MM.1S (cell line): ENCODE measurements around the gene DOCK10.
A peak's percentile ranks its signal among the peaks of the same experiment; 100 is the strongest.

Source experiments
- DNase-seq: peaks from one replicate; pipeline ENCODE4 v3.0.0-alpha.2; 2015
- H2AFZ ChIP-seq: fragments of 300-600 bp; sonication (generic); 2 replicates; pipeline ENCODE4 v1.6.0; 2016; ENCODE audit warnings: antibody characterized with exemption, low read length
- H3F3A ChIP-seq: fragments of 300-600 bp; sonication (generic); 2 replicates; pipeline ENCODE4 v1.6.1; 2016; ENCODE audit warnings: mild to moderate bottlenecking, antibody characterized with exemption, low read length, moderate library complexity, mixed read lengths; ENCODE audit not compliant: insufficient read depth
- H3K27ac ChIP-seq: fragments of 300-600 bp; sonication (generic); 2 replicates; pipeline ENCODE4 v1.5.1; 2016; ENCODE audit warnings: mild to moderate bottlenecking, low read length
- H3K27me3 ChIP-seq: fragments of 300-600 bp; sonication (generic); replicated peaks from 2 replicates; pipeline ENCODE4 v1.6.0; 2016; ENCODE audit warnings: low read length; ENCODE audit not compliant: insufficient read depth
- H3K36me3 ChIP-seq: fragments of 300-600 bp; sonication (generic); replicated peaks from 2 replicates; pipeline ENCODE4 v1.6.1; 2016; ENCODE audit warnings: mild to moderate bottlenecking, low read length, mixed read lengths; ENCODE audit not compliant: insufficient read depth
- H3K4me1 ChIP-seq: fragments of 300-600 bp; sonication (generic); 2 replicates; pipeline ENCODE4 v1.6.1; 2016; ENCODE audit warnings: low read length, mixed read lengths
- H3K4me2 ChIP-seq: fragments of 300-600 bp; sonication (generic); 2 replicates; pipeline ENCODE4 v1.6.0; 2016; ENCODE audit warnings: low read depth, low read length
- H3K4me3 ChIP-seq: fragments of 300-600 bp; sonication (generic); 2 replicates; pipeline ENCODE4 v1.5.1; 2016; ENCODE audit warnings: low read length, mixed read lengths
- H3K79me2 ChIP-seq: fragments of 300-600 bp; sonication (generic); 2 replicates; pipeline ENCODE4 v1.6.1; 2016; ENCODE audit warnings: mixed run types, low read length, mixed read lengths
- H3K9ac ChIP-seq: fragments of 300-600 bp; sonication (generic); 2 replicates; pipeline ENCODE4 v1.6.1; 2016; ENCODE audit warnings: low read length, mixed read lengths
- H3K9me2 ChIP-seq: fragments of 300-600 bp; sonication (generic); replicated peaks from 2 replicates; pipeline ENCODE4 v1.6.1; 2016; ENCODE audit warnings: mild to moderate bottlenecking, low read length, mixed read lengths; ENCODE audit not compliant: insufficient read depth
- H3K9me3 ChIP-seq: fragments of 300-600 bp; sonication (generic); replicated peaks from 2 replicates; pipeline ENCODE4 v1.6.1; 2016; ENCODE audit warnings: mild to moderate bottlenecking, low read length, mixed read lengths; ENCODE audit not compliant: insufficient read depth
- H4K20me1 ChIP-seq: fragments of 300-600 bp; sonication (generic); 2 replicates; pipeline ENCODE4 v1.6.1; 2016; ENCODE audit warnings: mild to moderate bottlenecking, low read length, moderate library complexity, mixed read lengths; ENCODE audit not compliant: insufficient read depth
- EZH2 ChIP-seq: fragments of 300-600 bp; sonication (generic); optimal IDR thresholded peaks from 2 replicates; pipeline ENCODE3; 2017; ENCODE audit warnings: low read depth, mild to moderate bottlenecking, antibody characterized with exemption, low read length, mixed read lengths
- EZH2phosphoT487 ChIP-seq: fragments of 300-600 bp; sonication (generic); IDR thresholded peaks from 2 replicates; pipeline ENCODE4 v1.6.1; 2018; ENCODE audit warnings: antibody characterized with exemption, low read length
- TF ChIP-seq, protein P1 (sequence below): fragments of 300-600 bp; sonication (generic); IDR thresholded peaks from 2 replicates; pipeline ENCODE4 v1.5.1; 2016; ENCODE audit warnings: antibody characterized with exemption, low read length, mixed read lengths

DOCK10 gene

DNA sequence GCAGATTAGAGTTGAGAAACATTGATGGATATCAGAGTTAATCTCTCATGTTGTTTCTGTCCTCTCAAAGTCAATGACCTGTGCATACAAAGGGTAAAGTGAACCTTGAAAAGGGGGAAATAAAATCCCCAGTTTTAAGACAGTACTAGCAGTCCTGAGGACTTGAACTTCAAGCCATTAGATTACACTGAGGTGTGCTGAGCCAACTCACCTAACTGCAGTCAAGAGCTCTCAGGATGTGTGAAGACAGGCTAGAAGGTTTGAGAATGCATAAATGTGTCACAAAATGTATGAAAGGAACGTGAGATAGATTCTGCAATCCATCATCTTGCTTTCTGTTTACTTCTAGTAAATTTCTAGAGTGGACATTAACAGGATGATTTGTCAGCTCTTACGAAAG, 35.5 kb downstream of the DOCK10 start:
- Histone ChIP-seq H3K9me3 (no peaks in the 10 kb centered on the region), H3K4me2 (no peak overlapping the region), H3K27me3 (no peaks in the 10 kb centered on the region), H3K4me1 (peaks cover 26% of the 10 kb centered on the region), H3K79me2 (peaks cover 95% of the 10 kb centered on the region), H3K9ac (no peak overlapping the region), H3F3A (no peaks in the 10 kb centered on the region; the same call in 1 of the 2 replicates), H3K27ac (no peak overlapping the region), H3K9me2 (no peaks in the 10 kb centered on the region), H3K4me3 (no peak overlapping the region), H2AFZ (no peak overlapping the region), H4K20me1 (no peaks in the 10 kb centered on the region; the same call in 1 of the 2 replicates), H3K36me3 (no peaks in the 10 kb centered on the region)
- no peak for TF ChIP-seq EZH2phosphoT487
- TF ChIP-seq, protein P1, sequence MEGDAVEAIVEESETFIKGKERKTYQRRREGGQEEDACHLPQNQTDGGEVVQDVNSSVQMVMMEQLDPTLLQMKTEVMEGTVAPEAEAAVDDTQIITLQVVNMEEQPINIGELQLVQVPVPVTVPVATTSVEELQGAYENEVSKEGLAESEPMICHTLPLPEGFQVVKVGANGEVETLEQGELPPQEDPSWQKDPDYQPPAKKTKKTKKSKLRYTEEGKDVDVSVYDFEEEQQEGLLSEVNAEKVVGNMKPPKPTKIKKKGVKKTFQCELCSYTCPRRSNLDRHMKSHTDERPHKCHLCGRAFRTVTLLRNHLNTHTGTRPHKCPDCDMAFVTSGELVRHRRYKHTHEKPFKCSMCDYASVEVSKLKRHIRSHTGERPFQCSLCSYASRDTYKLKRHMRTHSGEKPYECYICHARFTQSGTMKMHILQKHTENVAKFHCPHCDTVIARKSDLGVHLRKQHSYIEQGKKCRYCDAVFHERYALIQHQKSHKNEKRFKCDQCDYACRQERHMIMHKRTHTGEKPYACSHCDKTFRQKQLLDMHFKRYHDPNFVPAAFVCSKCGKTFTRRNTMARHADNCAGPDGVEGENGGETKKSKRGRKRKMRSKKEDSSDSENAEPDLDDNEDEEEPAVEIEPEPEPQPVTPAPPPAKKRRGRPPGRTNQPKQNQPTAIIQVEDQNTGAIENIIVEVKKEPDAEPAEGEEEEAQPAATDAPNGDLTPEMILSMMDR, result no peak
- TF ChIP-seq EZH2, result no peak
- no peak for DNase-seq

DNA sequence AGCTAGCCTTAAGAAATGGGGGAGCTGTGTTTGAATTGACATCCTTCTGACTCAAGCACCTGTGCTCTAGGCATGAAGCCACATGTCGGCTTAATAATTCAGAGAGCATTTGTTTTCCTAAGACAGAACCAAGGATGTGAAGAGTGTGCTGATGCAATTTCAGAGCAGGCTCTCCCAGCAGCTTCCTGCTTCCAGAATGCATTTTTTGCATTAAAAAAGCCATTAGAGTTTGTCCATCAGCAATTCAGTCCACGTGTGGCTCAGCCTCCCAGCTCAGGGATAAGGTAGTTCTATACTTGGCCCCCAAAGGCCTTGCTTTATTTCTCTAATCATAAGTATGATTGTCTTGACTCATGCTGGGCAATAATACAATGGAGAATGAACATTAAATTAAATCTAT, 37.7 kb downstream of the DOCK10 start:
- Histone ChIP-seq H3K4me2 (no peak overlapping the region), H3K9me2 (no peaks in the 10 kb centered on the region), H4K20me1 (no peaks in the 10 kb centered on the region; the same call in 1 of the 2 replicates), H3K27ac (no peak overlapping the region), H3K36me3 (no peaks in the 10 kb centered on the region), H3K4me1 (peaks cover 23% of the 10 kb centered on the region), H3K9me3 (no peaks in the 10 kb centered on the region), H2AFZ (no peak overlapping the region), H3K79me2 (peaks cover 89% of the 10 kb centered on the region), H3K27me3 (no peaks in the 10 kb centered on the region), H3F3A (no peaks in the 10 kb centered on the region; the same call in 1 of the 2 replicates), H3K9ac (no peak overlapping the region), H3K4me3 (no peak overlapping the region)
- TF ChIP-seq, protein P1, result no peak
- no peak for TF ChIP-seq EZH2phosphoT487
- TF ChIP-seq EZH2, result no peak
- DNase-seq, result no peak

DNA sequence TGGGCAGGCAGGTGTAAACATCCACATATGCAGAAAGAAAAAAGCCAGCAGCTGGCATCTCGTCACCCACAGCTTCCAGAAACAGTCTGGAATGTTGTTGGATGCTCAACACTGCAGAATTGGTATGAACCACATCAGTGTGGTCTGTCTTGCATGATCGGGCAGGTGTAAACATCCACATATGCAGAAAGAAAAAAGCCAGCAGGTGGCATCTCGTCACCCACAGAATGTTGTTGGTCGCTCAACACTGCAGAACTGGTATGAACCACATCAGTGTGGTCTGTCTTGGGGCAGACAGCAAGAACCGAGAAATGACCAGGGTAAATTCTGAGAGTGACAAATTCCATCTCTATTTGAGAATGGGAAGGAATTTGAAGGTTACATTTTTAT, 39.6 kb downstream of the DOCK10 start:
- DNase-seq, result peak; percentile 29
- H3K27me3 ChIP-seq, result no peaks in the 10 kb centered on the region
- H3K9me2 ChIP-seq, result no peaks in the 10 kb centered on the region
- peaks cover 76% of the 10 kb centered on the region for H3K79me2 ChIP-seq
- no peak overlapping the region for H3K4me3 ChIP-seq
- H3K36me3 ChIP-seq, result no peaks in the 10 kb centered on the region
- no peak for TF ChIP-seq EZH2phosphoT487
- TF ChIP-seq, protein P1, result no peak
- TF ChIP-seq EZH2, result no peak
- H3K4me2 ChIP-seq, result no peak overlapping the region
- 0 out of 2 replicates have a peak, but pooled peaks cover 9% of the 10 kb centered on the region for H3K4me1 ChIP-seq
- no peaks in the 10 kb centered on the region for H3F3A ChIP-seq
- H3K9me3 ChIP-seq, result no peaks in the 10 kb centered on the region
- H3K27ac ChIP-seq, result no peak overlapping the region
- H2AFZ ChIP-seq, result no peak overlapping the region
- no peaks in the 10 kb centered on the region; the same call in 1 of the 2 replicates for H4K20me1 ChIP-seq
- no peak overlapping the region for H3K9ac ChIP-seq
